HG03135 (cell line): Measurements from ENCODE around the gene STAT4.

Experiments
- ATAC-seq: cut with Tn5 transposase; IDR thresholded peaks from one replicate; pipeline ENCODE4 v1.9.1; 2021; ENCODE audit warnings: mild to moderate bottlenecking, moderate library complexity; ENCODE audit not compliant: unreplicated experiment

The STAT4 gene

DNA sequence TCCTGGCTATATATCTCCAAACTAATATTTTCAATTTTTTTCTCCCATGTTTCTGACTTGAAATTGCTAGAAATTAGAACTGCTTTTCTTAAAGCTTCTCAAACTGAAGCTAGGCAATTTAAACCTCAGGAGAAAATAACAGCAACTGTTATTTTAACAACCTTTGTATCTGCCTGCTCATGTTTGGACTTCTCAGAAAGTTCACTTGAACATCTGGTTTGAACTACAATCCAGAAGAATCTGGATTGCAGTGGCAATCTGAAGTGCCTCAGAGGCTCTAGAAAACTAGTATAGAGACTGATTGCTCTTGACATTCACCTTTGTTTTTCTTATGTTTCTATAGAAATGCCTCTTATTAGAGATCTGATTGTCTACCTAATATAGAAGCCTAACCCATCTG, 64.1 kb downstream of the STAT4 start:
- no peak for ATAC-seq

DNA sequence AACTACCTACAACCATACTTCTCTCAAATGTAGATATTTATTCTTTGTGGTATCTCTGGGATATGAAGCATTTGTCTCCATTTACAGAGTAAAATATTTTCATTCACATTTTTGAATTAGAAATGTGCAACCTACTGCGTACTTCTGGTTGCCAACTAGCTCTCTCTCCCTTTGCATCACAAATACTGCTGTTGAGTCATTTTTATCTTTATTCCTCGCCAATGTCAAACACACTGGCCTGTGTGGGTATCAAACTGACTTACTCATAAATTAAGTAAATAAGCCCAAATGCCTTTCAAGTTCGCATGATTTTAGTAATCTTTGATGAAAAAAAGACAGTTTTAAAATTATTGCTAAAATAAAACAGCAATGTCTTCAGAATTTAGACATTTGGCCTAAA, 67.3 kb downstream of the STAT4 start:
- ATAC-seq: no peak

DNA sequence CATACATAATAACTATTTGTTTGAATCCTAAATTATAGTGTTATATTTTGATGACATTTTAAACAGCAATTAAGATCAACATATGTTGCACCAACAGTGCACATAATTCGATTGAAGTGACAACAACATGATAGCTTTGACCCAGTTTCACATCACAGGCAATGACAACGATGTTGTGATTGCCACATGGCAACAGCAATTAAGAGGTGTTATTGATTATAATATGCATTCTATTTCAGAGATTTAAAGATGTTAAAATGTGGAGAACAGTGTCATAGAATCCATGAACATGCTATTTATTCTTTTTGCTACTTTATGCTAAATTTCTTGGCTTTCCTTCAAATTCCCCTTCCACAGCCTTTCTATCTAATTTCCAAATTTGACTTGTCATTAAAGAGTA, 68.5 kb downstream of the STAT4 start:
- ATAC-seq: no peak

DNA sequence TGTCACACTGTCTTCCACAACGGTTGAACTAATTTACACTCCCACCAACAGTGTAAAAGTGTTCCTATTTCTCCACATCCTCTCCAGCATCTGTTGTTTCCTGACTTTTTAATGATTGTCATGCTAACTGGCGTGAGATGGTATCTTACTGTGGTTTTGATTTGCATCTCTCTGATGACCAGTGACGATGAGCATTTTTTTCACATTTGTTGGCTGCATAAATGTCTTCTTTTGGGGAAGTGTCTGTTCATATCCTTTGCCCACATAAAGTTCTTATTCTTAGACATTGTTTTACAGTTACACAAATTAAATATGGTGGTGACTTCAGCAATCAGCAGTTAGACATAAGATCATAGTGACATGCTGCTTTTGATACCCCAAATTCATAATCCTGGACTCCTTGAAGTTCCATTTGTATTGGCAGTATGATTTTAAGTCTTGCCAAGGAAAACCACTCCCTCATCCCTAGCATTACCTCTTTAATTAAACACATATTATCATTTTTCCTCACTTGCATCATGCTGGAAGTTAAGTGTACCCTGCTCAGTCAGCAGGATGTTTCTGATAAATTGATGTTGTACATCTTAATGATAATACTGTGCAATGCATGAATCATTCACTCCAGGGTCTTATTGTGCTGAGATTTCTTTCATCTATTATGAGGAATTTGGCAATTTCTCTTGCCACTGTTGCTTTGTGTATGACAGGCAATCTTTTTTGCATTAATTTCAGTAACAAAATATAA, 69.2 kb downstream of the STAT4 start:
- no peak for ATAC-seq

DNA sequence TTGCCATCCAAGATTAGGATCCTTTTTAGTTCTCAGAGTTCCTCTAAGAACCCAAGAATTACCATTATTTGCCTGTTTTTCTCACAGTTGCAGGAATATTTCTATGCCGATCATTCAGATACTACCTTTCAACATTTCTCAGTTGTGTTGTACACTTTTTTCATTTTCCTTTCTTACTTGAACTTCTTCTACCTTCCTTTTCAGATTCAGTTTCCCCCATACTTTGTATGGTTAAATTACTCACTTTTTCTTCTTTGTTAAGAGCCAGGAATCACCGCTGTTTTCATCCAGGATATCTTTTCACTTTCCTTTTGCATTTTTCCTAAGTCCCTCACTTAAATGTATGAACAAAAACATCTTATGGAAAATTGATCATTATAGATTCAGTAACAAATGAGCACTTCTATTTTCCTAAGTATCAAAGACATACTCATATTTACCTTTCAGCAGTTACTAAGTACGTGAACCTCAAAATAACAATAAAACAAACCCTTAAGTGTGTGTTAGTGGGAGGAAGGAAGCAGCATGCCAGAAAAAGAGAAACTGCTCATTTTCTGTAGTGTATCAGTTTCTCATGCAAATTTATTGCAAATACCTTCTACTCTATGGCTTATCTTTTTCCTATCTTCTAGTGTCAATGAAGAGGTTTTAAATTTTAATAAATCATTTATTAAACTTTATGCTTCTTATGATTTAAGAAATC, 72.5 kb downstream of the STAT4 start:
- peak; percentile 49 for ATAC-seq

DNA sequence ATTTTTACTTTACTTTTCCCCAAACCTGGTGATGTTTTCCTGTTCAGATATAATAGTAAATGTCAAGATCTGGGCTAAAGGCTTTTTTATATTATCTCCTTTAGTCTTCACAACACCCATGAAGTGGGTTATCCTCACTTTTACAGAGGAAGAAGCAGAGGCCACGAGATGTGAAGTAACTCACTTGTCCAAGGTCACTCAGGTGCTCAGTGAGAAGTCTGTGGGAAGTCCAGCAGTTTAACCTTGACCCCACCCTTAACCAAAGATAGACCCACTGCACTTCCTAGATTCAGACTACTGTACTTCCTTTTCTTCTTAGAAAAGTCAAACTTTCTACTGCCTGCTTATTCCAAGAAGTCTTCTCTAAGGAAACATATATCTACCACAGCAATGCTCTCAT, 80.5 kb downstream of the STAT4 start:
- ATAC-seq: no peak

DNA sequence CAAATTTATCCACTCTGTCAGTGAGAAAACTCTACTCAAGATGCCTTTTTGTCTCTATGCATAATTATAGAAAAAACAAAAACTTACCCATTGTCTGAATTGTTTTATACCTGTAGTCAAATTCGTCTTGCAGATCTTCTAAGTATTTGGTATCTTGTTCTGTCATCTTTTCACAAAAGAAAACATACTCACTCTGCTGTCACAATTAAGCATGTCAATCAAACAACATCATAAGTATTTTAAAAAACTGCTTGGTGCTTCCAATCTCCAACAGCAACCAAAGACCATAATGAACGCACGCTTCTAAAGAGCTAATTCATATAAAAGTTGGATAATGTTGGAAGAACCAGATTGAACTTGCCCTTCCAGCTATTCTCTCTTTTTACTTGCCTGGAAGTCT, 81.2 kb downstream of the STAT4 start:
- no peak for ATAC-seq

DNA sequence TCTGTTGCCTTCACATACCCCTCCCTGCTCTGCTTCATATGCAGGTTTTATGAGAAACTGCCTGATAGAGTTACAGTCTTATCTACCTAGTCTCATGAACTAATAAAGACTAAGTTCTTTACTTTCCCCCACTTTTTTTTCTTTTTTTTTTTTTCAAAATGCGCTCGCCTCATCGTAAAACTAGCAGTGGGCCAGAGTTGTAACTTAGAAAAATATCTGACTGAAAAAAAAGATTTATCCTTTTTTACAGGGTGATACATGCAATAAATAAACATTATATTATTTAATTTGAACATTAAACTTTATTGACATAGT, 83.9 kb downstream of the STAT4 start:
- no peak for ATAC-seq

DNA sequence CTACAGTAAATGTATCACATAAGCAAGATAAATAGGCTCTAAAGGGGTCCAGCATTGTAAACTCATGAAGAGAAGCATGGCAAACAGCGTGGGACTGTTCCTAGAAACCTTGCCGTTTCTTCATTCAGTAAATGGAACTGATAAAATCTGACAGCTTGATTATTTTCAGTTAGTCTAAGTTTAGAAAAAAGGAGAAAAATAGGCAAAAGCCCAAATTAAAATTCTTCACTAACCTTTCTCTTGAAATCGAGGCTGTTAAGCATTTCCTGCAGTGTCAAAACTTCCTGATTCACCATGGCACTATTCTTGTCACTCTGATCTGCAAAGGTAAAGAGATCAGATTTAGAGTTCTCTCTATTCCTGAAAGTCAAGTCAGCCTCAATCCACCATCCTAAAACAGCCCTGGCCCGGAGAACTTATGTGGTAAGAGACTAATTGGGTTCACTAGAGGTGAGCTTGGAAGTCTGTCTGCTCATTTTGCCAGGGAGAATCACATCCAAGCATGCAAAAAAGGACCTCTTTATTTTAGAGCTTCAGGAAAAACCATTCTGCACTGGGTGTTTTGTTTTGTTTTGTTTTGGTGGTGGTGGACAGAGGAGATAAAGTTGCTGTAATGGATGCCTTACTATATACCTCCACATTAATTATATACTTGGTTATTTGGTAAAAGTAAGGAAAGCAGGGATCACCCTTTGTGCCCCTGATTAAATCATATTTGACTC, 84.4 kb downstream of the STAT4 start:
- ATAC-seq: no peak

DNA sequence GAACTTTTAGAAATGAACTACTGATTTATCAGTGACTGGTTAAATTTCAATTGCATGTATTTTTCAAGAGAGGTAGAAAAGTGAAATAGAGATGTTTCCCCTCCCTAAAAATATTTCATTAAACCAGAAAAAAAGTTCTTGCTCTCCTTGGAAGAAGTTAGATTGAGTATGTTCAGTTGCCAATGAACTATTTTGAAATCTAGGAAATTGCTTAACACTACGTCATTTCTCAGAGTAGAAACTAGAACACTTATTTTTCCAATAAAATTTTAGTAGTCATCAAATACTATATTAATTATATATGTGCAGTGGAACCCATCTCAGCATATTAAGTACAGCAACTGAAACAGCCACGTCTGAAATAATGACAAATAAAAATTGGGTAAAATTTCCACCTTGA, 85.0 kb downstream of the STAT4 start:
- ATAC-seq: no peak

DNA sequence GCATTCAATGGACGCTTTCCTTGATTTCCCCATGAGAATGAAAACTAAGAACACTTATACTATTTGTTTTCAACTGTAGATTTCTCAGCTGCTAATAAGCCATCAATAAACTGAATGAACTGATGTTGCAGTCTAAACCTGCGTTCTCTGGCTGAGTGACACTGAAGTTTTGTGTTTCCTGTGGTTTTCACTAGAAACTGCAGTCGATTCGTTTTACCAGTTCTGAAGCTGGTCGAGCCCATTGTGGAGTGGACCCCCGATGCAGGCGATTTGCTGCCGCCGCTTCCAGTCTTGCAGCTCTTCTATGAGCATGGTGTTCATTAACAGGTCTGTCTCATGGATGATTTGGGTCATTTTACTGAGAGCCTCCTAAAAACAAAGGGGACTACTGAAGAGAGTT, 86.2 kb downstream of the STAT4 start:
- no peak for ATAC-seq

DNA sequence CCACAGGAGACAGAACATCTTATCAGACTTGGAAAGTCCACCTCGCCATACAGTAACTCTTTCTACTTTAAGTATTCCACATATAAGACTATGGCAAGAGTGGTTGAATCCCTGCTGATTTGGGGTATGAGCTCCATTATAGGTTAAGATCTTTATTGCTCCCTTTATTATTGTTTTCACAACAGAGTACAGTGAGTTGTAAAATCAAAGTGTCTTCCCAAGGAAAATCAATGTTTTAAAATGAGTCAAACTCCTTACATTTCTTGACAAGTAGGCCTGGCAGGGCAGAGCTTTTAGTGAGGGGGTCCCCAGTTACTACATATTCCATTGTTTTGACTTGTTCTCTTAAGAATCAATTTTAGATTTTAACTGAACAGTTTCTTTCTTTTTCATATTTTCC, 87.2 kb downstream of the STAT4 start:
- ATAC-seq: no peak

DNA sequence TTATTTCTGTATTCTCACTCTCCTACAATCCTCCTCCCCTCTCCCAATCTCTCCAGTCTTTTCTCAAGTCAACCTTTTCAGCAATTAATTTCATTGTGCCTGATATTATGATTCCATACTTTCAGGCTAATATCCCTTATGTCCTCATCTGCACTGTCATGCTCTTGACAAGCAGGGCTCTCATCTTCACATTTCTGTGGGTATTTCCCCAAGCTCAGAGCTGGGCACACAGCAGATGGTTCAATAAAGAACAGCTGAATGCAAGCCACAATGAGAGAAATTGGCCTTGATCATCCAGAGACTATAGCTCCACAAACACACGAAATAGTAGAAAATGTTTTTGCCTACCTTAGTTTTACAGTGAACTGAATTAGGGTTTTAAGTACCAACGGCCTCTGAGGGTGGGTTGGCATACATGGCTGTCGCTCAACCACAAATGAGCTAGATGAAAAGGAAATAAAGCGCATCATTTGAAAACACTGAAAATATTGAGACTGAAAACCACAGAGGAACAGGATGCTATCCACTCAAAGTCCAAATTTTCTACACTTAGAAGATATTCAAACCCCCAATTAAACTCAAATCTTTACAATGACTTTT, 89.3 kb downstream of the STAT4 start:
- no peak for ATAC-seq

DNA sequence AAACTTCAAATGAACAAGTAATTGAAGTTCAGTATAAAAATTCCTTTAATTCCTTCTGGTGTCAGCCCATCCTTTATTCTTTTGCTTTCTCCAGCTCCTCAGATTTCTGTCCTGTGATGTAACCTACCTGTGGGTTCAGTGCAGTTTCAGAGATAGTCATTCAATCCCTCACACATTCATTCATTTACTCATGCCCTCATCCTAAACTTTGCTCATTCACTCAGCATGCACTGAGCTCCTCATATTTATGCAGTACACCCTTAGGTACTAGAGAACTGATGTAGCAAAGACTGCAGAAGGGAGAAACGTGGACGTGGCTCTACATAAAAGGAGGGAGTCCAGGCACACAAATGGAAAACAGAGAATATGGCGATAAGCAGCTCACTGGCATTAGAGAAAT, 91.5 kb downstream of the STAT4 start:
- no peak for ATAC-seq

DNA sequence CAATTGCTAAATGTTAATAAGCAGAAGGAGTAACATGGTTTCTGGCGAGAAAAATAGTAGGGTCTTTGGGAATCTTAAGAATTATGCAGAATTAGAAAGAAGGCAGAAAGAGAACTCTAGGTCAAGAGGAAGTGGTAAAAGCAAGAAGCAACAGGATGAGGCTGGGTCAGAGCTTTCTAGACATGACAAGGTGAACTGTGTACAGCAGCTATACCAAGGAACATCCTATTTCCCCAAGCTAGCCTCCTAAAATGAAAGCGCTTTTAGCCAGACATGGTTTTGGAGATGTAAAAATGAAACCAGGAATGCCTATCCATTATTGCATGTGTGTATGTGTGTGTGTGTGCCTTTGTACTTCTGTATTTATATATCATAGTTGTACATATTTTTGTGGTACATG, 94.6 kb downstream of the STAT4 start:
- no peak for ATAC-seq

DNA sequence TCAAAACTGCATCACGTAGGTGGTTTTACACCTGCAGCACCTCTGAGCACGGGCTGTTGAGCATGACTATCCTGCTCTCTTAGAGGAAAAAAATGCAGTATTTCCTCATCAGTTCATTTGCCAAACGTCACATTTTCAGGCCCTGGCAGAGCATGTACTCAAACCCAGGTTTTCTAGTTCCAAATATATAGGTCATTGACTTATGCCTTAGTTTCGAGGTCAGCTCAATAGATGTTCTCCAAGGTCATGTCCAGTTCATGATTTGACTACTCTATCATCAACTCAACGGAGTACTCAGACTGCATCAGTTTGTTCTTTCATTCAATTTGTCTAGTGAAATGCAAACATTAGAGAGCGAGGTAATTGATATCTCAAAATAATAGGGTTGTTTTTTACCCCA, 97.5 kb downstream of the STAT4 start:
- no peak for ATAC-seq

DNA sequence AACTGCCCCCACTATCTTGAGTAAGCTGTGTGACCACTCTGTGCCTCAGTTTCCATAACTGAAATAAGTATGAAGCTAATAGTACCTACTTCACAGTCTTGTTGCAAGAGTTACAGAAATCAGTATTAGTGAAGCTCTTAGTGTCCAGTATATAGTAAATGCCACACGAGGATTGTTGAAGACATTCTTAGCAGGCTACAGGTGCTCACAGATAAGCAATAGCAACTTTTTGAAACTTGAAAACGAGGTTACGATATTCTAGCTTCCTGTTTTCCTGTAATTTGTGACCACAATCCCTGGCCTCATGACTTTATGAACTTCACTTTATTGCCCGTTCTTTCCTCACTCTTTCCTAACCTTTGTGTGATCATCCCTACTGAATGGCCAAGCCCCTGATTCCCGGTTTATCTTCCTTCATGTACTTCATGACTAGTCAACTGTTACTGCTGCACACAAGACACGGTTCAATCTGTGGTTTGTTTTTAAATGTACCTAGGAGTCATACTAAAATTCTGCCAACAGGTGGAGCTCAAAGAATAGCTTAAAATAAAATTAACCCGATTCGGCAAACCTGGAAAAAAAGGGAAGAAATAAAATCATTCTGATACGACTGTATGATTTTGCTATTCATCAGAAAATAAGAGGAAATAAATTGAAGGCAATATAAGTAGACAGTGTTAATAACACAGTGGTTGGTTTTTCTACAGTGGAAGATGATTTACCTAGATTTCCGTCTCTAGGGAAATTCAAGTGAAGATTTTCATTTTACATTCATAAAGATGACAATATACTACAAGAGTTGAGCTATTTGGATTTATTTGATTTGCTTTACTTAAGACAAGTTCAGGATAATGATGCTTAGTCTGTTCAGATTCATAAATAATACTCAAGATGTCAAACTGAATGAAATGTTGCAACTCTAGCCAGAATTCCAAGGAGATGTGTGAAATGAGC, 98.7 kb downstream of the STAT4 start:
- peak; percentile 49 for ATAC-seq

DNA sequence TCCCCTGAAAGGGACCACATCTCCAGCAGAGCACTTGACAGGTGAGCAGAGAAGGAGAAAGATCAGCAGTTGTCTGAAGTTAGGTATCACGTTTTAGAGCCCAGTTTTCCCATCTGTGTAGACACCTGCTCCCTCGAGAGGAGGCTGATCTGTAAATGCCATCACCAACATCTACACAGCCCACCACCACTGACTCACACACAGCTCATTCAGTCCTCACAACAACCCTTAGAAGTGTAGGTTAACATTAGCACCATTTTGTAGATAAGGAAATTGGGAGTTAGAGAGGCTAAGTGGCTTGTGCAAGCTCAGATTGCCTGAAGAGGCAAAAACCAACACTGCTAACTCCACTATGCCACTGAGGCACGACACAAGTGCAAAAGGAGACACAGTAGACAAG, 99.6 kb downstream of the STAT4 start:
- no peak for ATAC-seq

DNA sequence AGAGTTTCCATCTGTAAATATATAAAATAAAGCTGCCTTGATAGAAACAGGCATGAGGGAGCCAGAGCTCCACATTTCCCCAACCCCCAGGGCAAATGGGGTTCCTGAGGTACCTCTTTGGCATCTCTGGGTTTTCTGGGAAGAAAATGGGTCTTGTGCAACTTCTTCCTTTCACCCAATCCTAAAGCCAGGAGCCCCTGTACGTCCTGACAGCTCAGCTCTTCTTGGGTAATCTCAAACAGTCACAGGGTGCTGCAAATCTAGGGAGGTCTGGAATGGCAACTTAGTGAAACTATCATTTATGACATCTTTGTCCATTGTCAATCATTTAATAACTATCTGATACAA, 100.2 kb downstream of the STAT4 start:
- ATAC-seq: no peak

DNA sequence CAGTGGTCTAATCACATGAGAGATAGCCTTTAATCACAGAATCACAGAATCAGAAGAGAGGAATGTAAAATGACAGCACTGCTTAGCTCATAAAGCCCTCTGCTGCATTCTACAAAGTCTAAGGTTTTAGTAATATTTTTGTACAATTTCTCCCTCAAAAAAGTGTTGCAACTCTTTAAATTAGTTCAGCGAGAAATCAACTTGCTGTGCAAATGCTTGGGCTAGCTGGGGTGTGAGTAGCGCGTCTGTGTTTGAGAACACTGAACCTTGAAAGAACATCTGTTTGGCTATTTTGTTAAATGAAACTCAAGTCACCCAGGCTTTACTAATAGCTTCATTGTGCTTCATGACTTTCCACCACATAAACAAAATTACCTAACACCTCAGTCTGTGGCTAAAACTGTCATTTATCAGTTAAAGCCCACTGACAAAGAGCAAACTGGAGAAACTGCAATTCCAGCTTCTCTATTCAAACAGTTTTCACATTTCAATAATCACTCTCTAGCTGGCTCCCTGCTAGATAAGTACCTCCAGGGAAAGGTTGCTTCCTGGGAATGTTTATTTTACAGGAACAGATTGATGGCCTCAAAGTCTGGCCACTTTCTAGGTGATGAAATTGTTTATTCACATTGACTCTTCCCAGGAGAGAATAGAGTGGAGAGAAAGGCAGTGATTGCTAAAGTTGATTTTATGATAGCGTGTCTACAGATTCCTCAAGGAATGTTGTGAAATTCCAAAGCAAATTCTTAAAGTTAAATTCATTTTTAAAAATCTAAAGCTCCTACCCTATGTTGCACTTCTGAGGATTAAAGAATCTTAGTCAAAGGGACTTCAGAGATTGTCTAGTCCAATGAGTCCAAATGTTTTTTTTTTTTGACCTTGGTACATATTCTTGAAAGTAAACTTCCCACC, 100.8 kb downstream of the STAT4 start:
- ATAC-seq: peak; percentile 68
